ENCODE measurements around the gene ORM2.

ORM2 gene

DNA sequence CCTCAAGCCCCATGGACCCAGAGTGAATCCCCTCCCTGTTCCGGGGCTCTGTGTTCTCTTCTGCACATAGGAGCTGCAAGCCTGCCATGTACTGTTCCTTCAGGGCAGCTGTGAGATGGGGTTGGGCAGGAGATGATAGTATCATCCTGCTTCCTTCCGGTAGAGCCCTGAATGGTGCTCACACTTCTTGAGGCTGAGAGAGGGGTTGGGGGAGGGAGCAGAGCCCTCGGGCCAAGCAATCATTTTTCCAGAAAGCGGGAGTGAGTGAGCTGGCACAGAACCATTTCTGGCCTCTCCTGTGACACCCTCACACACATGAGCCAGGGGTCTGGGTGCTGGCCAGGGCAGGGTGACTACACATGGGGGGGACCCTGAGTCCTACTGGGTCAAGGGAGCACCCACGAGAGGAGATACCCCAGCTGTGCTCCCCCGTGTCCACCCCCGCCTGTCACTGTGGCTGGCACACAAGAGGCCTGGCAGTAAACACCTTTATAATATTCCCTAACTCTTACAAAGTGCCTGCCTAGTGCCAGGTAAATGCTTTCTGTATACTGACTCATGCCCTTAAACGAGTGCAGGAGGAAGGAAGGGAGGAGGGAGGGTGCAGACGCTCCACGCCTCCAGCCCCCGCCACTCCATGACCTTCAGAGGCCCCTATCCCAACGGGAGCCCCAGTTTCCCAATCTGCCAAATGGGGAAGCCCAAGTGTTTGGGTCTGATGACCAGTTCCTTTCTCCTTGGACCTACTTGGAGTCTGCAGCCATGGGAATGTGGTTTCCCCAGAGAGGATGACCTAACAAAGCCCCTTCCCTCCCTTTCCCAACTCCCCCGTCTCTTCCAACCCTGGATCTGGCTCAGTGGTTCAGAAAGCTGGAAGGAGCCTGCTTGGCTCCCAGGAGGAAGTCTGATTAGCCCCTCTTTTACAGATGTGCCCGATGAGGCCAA lies 42.6 kb downstream of the ORM2 start:
- peak; percentile 44 to 71 for DNase-seq

DNA sequence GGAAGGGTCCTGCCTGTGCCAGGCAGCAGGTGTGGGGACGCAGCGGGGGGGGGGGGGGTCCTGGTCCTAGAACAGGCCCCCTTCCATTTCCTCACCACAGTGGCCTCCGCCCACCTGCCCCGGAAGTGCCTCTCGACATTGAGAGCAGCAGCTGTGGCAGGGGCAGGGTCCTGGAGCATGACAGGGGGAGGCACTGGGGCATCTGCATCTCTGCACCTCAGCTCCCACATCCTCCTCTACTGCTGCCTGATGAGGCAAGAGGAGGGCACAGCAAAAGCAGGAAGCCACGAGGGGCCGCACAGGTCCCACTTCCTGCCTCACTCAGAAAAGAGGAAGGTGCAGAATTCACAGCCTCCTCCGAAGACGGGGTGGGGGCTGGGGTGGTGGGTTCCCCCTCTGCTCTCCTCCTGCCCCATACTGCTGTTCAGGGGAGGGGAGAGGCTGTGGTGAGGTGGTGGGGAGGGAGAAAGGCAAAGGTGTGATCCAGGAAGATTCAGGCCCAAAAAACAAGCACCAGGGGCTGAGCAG lies 43.3 kb downstream of the ORM2 start:
- DNase-seq: peak; percentile 89 to 90

DNA sequence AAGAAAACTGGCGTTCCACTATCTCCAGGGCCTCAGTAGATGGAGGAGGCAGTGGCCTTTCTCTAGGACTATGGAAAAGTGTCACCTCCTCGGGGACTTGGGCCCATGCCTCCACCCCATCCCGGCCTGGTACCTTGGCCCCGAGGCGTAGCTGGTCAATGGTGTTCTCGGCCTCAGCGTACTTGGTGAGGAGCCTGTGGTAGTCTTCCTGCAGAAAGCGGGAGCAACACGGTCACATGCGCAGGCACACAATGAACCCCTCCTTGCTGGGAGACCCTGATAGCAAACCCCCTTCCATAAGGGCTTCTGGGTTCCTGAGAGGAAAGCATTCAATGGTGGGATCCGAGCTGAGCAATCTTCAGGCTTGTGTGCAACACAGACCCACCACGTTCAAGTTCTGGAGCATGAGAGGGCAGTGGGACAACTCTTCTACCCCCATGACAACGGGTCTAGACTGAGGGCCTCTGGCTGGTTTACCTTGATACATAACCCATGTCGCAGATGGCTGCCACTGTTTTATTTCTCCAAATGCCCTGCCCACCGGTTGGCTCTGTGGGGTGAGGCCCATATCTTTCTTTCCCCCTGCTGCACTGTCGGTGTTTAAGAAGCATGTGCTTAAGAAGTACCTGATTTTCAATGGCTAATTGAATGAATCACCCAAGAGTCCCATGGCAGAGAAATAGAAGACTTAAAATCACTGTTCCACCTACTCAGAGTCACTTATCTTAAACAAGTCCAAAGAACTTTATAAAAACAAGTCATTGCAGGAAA lies 44.5 kb downstream of the ORM2 start:
- no peak for DNase-seq

DNA sequence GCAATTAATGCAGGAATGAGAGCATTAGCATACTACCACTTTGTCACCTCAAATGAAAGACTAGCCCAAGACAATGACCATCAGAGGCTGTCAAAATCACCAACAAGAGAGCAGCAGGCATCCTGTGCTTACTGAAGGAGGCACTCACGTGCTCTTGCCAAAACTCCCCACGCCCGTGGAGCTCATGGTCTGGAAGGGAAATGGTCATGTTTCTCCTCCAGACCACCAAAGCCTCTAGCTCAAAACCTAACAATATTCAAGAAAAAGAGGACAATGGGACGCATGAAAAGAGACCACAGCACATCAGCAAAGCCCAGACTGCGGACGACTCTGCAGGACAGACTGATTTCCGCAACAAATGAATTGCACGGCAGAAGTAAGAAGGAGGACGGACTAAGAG lies 45.3 kb downstream of the ORM2 start:
- DNase-seq: no peak

DNA sequence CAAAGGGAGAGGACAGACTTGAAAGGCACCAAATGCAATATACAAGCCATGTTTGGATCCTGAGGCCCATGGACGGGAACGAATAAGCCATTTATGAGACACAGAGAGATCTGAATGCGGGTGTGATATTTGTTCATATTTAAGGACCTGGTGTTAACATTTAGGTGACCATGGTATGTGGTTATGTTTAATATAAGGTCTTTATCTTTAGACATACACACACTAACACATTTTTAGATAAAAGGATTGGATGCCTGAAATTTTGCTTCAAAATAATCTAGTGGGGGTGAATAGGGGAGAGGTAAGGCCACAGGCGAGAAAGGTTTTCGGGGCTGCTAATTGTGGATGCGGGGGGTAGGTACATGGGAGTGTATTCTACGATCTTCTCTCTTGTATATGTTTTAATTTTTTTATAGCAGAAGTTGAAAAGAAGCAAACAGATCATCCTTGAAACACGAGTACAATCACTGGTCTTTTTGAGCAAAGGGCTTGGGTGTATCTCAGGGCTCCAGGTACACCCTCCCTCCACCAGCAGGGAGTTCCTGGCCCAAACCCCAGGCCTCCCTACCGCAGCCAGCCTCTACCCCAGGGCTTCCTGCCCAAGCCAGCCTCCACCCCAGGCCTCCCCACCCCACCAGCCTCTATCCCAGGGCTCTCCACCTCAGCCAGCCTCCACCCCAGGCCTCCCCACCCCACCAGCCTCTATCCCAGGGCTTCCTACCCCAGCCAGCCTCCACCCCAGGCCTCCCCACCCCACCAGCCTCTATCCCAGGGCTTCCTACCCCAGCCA lies 45.9 kb downstream of the ORM2 start:
- no peak for DNase-seq

DNA sequence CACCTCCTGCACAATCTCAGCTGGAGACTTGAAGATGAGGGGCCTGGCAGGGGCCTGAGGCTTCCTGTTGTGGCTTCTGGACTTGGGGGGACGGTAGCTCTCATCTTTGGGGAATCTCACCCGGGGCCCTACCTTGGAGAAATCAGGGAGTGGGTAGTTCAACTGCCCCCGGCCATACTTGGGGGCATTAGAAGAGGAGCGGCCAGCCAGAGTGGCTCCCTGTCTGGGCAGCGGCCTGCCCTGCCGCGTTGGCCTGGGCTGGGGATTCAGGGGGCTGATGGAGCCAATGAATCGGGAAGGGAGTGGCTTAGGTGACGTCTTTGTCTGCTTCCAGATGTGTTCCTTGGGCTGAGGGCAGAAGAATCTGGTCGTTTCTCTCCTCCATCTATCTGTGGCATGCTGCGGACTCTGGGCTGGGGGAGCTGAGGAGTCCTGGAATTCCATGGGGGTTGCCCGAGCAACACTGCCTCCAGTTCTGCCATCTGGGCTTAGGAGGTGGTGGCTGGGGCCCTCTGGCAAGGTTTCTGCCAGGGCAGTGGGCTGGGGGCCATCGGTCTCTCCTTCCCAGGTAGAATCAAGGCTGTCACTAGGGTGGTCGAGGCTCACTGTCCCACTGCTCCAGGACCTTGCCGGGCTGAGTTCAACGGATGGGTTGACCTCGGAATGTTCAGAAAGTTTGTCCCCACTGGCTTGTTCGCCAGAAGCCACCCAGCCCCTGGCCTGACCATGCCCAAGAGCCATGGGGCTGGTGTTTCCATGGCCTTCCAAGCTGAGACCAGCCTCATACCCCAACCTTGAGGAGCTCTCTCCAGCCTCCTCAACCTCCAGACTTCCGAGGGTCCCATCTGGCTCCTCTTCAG lies 47.1 kb downstream of the ORM2 start:
- no peak for DNase-seq

DNA sequence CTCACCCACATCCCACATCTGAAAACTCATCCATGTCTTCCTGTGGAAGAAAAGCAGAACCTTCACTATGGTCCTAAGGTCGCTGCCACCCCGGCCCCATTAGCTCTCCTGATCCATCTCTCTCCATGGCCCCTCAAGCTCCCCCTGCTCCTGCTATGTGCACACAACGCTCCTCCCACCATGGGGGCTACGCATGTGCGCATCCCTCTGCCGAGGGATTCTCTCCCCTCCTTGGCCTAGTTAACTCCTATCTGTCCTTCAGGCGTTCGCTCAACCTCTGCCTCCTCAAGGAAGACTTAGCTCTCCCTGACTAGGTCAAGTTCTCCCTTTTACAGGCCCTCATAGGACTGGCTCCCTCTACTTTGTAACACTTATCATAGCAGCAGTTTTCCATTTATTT lies 48.3 kb downstream of the ORM2 start:
- no peak for DNase-seq

DNA sequence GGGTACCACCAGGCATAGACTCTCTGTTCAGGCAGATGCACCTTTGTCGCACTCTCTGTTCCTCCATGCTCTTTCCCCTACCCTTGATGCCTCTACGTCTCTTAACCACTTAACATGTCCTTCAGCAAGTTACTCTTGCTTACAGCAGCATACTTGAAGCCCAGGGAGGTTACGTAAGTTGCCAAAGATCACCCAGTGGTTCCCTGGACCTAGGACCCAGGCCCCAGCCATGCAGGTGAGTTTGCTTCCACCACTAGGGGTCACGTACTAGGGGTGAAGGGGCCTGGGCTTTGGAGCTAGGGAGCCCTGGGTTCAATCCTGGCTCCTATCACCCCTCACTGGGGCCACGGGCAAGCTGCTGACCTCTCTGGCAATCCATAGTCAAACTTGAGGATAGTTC lies 49.2 kb downstream of the ORM2 start:
- DNase-seq: no peak

Data from CD4-positive, alpha-beta T cell treated with Interferon alpha-2 for 1 hour (primary cell).